Suprapubic skin (tissue), 4 donors: ENCODE results near the gene CYP4F2. TPM values are rescaled to one million over a fixed set of nuclear protein-coding genes. Genes with fewer than 3 reads are reported as not detected.
A peak's percentile ranks its signal among the peaks of the same experiment; 100 is the strongest.

ENCODE experiments used
- DNase-seq, 2 donors: peaks; one replicate each; pipeline ENCODE4 v3.0.0-alpha.2; 2019; ENCODE audit warnings: low spot score in 2 of 2
- H3K27ac ChIP-seq: fragments of 200-600 bp; sonication (generic); one replicate; pipeline ENCODE4 v1.5.1; 2019
- H3K27me3 ChIP-seq: fragments of 200-600 bp; sonication (generic); one replicate; pipeline ENCODE4 v1.5.1; 2019
- H3K36me3 ChIP-seq: fragments of 200-600 bp; sonication (generic); one replicate; pipeline ENCODE4 v1.5.1; 2019
- H3K4me1 ChIP-seq: fragments of 200-600 bp; sonication (generic); one replicate; pipeline ENCODE4 v1.5.1; 2019
- H3K4me3 ChIP-seq: fragments of 200-600 bp; sonication (generic); one replicate; pipeline ENCODE4 v1.5.1; 2019; ENCODE audit warnings: mild to moderate bottlenecking
- H3K9me3 ChIP-seq: fragments of 200-600 bp; sonication (generic); one replicate; pipeline ENCODE4 v1.5.1; 2019
- CTCF ChIP-seq, 2 donors: fragments of 200-600 bp in 1 of 2; fragments of 450-650 bp in 1 of 2; sonication (generic) in 1 of 2; IDR thresholded peaks; one replicate each; pipeline ENCODE4 v1.5.1; 2016 to 2019; ENCODE audit warnings: antibody characterized with exemption in 2 of 2, mild to moderate bottlenecking in 1 of 2, moderate library complexity in 1 of 2
- EP300 ChIP-seq: sonication (generic); formaldehyde crosslinking; IDR thresholded peaks from one replicate; pipeline ENCODE4 v1.6.1; 2017; ENCODE audit warnings: antibody characterized with exemption
- POLR2A ChIP-seq, 2 donors: fragments of 450-650 bp; IDR thresholded peaks; one replicate each; pipeline ENCODE4 v1.6.1; 2017; ENCODE audit warnings: antibody characterized with exemption in 2 of 2, mild to moderate bottlenecking in 2 of 2, moderate library complexity in 2 of 2
- POLR2AphosphoS5 ChIP-seq, 3 donors: sonication (generic); formaldehyde crosslinking; IDR thresholded peaks; one replicate each; pipeline ENCODE4 v1.6.1; 2017; ENCODE audit warnings: antibody characterized with exemption in 3 of 3
- WGBS: methylation state at CpG from one replicate; pipeline ENCODE4 v1.1.5; 2018; 5-methylcytosine and 5-hydroxymethylcytosine counted together
- total RNA-seq, 4 donors: library from RNA; depleted of rRNA; stranded (reverse); fragments of >200 nt; gene quantifications; one replicate each; pipeline ENCODE4 v1.1.0, GENCODE V29; 2016

CYP4F2 gene
- total RNA-seq, 4 donors from 2014 or later = 1.2 to 13.7 (median 3.3) TPM

- Histone ChIP-seq H3K27me3 (peaks cover 31% of the 10 kb centered on the region), H3K4me1 (peaks cover 20% of the 10 kb centered on the region), H3K27ac (no peak overlapping the region), H3K9me3 (no peaks in the 10 kb centered on the region), H3K36me3 (no peaks in the 10 kb centered on the region), H3K4me3 (no peak overlapping the region)
- DNase-seq = no peak
- TF ChIP-seq POLR2AphosphoS5 (IDR thresholded peaks at IDR 0.05) = no peak
- TF ChIP-seq EP300 = no peak
- no peak for TF ChIP-seq POLR2A (IDR thresholded peaks at IDR 0.05)
- TF ChIP-seq CTCF (IDR thresholded peaks at IDR 0.05) = no peak
- WGBS = 42% methylated on average over 4 of the region's 11 CpGs
Measured at GRCh38 chr19:15871570-15871969, 26.3 kb downstream of the CYP4F2 start.

- 53% methylated on average over 9 of the region's 9 CpGs for WGBS
- DNase-seq = no peak
- peak overlapping the region; percentile 8 for H3K27ac ChIP-seq
- peaks cover 20% of the 10 kb centered on the region for H3K4me1 ChIP-seq
- H3K4me3 ChIP-seq = no peak overlapping the region
- TF ChIP-seq EP300 (no peak), POLR2A (IDR thresholded peaks at IDR 0.05) (no peak), POLR2AphosphoS5 (IDR thresholded peaks at IDR 0.05) (no peak), CTCF (IDR thresholded peaks at IDR 0.05) (no peak)
- peaks cover 24% of the 10 kb centered on the region for H3K27me3 ChIP-seq
- H3K36me3 ChIP-seq = no peaks in the 10 kb centered on the region
- H3K9me3 ChIP-seq = no peaks in the 10 kb centered on the region
Measured at GRCh38 chr19:15869873-15870272, 28.0 kb downstream of the CYP4F2 start.

- no peak overlapping the region for H3K4me3 ChIP-seq
- peak overlapping the region; percentile 8 for H3K27ac ChIP-seq
- no peak for DNase-seq
- peaks cover 22% of the 10 kb centered on the region for H3K27me3 ChIP-seq
- 2% methylated on average over 3 of the region's 3 CpGs for WGBS
- H3K9me3 ChIP-seq = no peaks in the 10 kb centered on the region
- H3K4me1 ChIP-seq = peaks cover 20% of the 10 kb centered on the region
- H3K36me3 ChIP-seq = no peaks in the 10 kb centered on the region
- TF ChIP-seq POLR2A (IDR thresholded peaks at IDR 0.05) (no peak), CTCF (IDR thresholded peaks at IDR 0.05) (peak; percentile 57 to 62)
Measured at GRCh38 chr19:15869109-15869555, 28.7 kb downstream of the CYP4F2 start.

GRCh38 chr19:15866636-15867035, 31.2 kb downstream of the CYP4F2 start:
- no peaks in the 10 kb centered on the region for H3K36me3 ChIP-seq
- no peak overlapping the region for H3K27ac ChIP-seq
- no peaks in the 10 kb centered on the region for H3K9me3 ChIP-seq
- H3K27me3 ChIP-seq = peaks cover 17% of the 10 kb centered on the region
- TF ChIP-seq EP300 (no peak), POLR2AphosphoS5 (IDR thresholded peaks at IDR 0.05) (no peak), CTCF (IDR thresholded peaks at IDR 0.05) (no peak), POLR2A (IDR thresholded peaks at IDR 0.05) (no peak)
- DNase-seq = no peak
- WGBS = 48% methylated on average over 5 of the region's 5 CpGs
- no peak overlapping the region for H3K4me3 ChIP-seq
- peaks cover 18% of the 10 kb centered on the region for H3K4me1 ChIP-seq

GRCh38 chr19:15864824-15865223, 33.0 kb downstream of the CYP4F2 start:
- H3K27me3 ChIP-seq = peaks cover 16% of the 10 kb centered on the region
- WGBS = 68% methylated on average over 5 of the region's 5 CpGs
- no peak for DNase-seq
- no peaks in the 10 kb centered on the region for H3K36me3 ChIP-seq
- TF ChIP-seq CTCF (IDR thresholded peaks at IDR 0.05) (no peak), EP300 (no peak), POLR2AphosphoS5 (IDR thresholded peaks at IDR 0.05) (no peak), POLR2A (IDR thresholded peaks at IDR 0.05) (no peak)
- H3K4me3 ChIP-seq = no peak overlapping the region
- H3K9me3 ChIP-seq = no peaks in the 10 kb centered on the region
- no peak overlapping the region for H3K27ac ChIP-seq
- peaks cover 12% of the 10 kb centered on the region for H3K4me1 ChIP-seq
